NCI-H748 (cell line): ENCODE measurements around the gene FRG2C.
"Not testable (repeated sequence)": the region's sequence is repeated elsewhere in the genome, so short reads cannot be mapped to it uniquely, and the experiment has no call there.

ENCODE experiments used
- DNase-seq: peaks from one replicate; lab custom pipeline; 2025; ENCODE audit not compliant: unreplicated experiment; lab: John Stamatoyannopoulos, UW

FRG2C gene

GRCh38 chr3:75669348-75670297, 5.5 kb downstream of the FRG2C start:
- DNase-seq: not testable (repeated sequence)

- not testable (repeated sequence) for DNase-seq
Measured at GRCh38 chr3:75670298-75671286, 6.5 kb downstream of the FRG2C start.

GRCh38 chr3:75671287-75672139, 7.4 kb downstream of the FRG2C start:
- DNase-seq: not testable (repeated sequence)

- not testable (repeated sequence) for DNase-seq
Measured at GRCh38 chr3:75672140-75672775, 8.1 kb downstream of the FRG2C start.

GRCh38 chr3:75683965-75684364, 19.8 kb downstream of the FRG2C start:
- not testable (repeated sequence) for DNase-seq

GRCh38 chr3:75687323-75687722, 23.2 kb downstream of the FRG2C start:
- DNase-seq: no peak

GRCh38 chr3:75692061-75692460, 27.9 kb downstream of the FRG2C start:
- no peak for DNase-seq
